ENCODE data around the gene CACNA2D3. TPM values are rescaled to one million over a fixed set of nuclear protein-coding genes. Genes with fewer than 3 reads are reported as not detected.

The CACNA2D3 gene
- total RNA-seq, 1 donor, result 4.3 TPM

- TF ChIP-seq CTCF (IDR thresholded peaks at IDR 0.05; ENCODE audit: insufficient read depth, low read depth, low read length), result no peak
- no peak for DNase-seq (ENCODE audit: low read depth)
- no peak overlapping the region for H3K4me3 ChIP-seq (ENCODE audit: low read depth, low read length)
Observed at GRCh38 chr3:55064164-55064563, 941.8 kb downstream of the CACNA2D3 start.

- no peak for TF ChIP-seq CTCF (IDR thresholded peaks at IDR 0.05; ENCODE audit: insufficient read depth, low read depth, low read length)
- no peak for DNase-seq (ENCODE audit: low read depth)
- no peak overlapping the region for H3K4me3 ChIP-seq (ENCODE audit: low read depth, low read length)
Observed at GRCh38 chr3:55065331-55065730, 943.0 kb downstream of the CACNA2D3 start.

- no peak for TF ChIP-seq CTCF (IDR thresholded peaks at IDR 0.05; ENCODE audit: insufficient read depth, low read depth, low read length)
- DNase-seq (ENCODE audit: low read depth), result peak; percentile 60
- no peak overlapping the region for H3K4me3 ChIP-seq (ENCODE audit: low read depth, low read length)
Observed at GRCh38 chr3:55066551-55067047, 944.2 kb downstream of the CACNA2D3 start.

- DNase-seq (ENCODE audit: low read depth), result no peak
- no peak overlapping the region for H3K4me3 ChIP-seq (ENCODE audit: low read depth, low read length)
- TF ChIP-seq CTCF (IDR thresholded peaks at IDR 0.05; ENCODE audit: insufficient read depth, low read depth, low read length), result no peak
Observed at GRCh38 chr3:55069950-55070349, 947.6 kb downstream of the CACNA2D3 start.

- DNase-seq (ENCODE audit: low read depth), result peak; percentile 47
- no peak for TF ChIP-seq CTCF (IDR thresholded peaks at IDR 0.05; ENCODE audit: insufficient read depth, low read depth, low read length)
- H3K4me3 ChIP-seq (ENCODE audit: low read depth, low read length), result no peak overlapping the region
Observed at GRCh38 chr3:55074796-55075195, 952.4 kb downstream of the CACNA2D3 start.

GRCh38 chr3:55075846-55076245 is 953.5 kb downstream of the CACNA2D3 start:
- H3K4me3 ChIP-seq (ENCODE audit: low read depth, low read length), result no peak overlapping the region
- DNase-seq (ENCODE audit: low read depth), result no peak
- TF ChIP-seq CTCF (IDR thresholded peaks at IDR 0.05; ENCODE audit: insufficient read depth, low read depth, low read length), result no peak

GRCh38 chr3:55077726-55078125 is 955.4 kb downstream of the CACNA2D3 start:
- no peak overlapping the region for H3K4me3 ChIP-seq (ENCODE audit: low read depth, low read length)
- TF ChIP-seq CTCF (IDR thresholded peaks at IDR 0.05; ENCODE audit: insufficient read depth, low read depth, low read length), result no peak
- DNase-seq (ENCODE audit: low read depth), result no peak
